Measurements from ENCODE around the gene PTDSS2. TPM values are rescaled to one million over a fixed set of nuclear protein-coding genes. Genes with fewer than 3 reads are reported as not detected.

Gene PTDSS2
- total and polyA plus RNA-seq, 2 of the 13 experiments (the other 11 are each of a cell fraction or from before 2014, with no cell fraction given): 21.7 to 26.4 TPM

- TF ChIP-seq ELF1 (CRISPR knock-in tag; IDR thresholded peaks at IDR 0.05): peak; percentile 77
- TF ChIP-seq ZNF501 (CRISPR knock-in tag; IDR thresholded peaks at IDR 0.05): peak; percentile 76
- no peak for TF ChIP-seq ZNF263 (CRISPR knock-in tag; IDR thresholded peaks at IDR 0.05)
- TF ChIP-seq ZNF550 (CRISPR knock-in tag; IDR thresholded peaks at IDR 0.05; ENCODE audit: borderline replicate concordance): no peak
- no peak for TF ChIP-seq ZNF430 (CRISPR knock-in tag; IDR thresholded peaks at IDR 0.05)
- TF ChIP-seq, protein P1, sequence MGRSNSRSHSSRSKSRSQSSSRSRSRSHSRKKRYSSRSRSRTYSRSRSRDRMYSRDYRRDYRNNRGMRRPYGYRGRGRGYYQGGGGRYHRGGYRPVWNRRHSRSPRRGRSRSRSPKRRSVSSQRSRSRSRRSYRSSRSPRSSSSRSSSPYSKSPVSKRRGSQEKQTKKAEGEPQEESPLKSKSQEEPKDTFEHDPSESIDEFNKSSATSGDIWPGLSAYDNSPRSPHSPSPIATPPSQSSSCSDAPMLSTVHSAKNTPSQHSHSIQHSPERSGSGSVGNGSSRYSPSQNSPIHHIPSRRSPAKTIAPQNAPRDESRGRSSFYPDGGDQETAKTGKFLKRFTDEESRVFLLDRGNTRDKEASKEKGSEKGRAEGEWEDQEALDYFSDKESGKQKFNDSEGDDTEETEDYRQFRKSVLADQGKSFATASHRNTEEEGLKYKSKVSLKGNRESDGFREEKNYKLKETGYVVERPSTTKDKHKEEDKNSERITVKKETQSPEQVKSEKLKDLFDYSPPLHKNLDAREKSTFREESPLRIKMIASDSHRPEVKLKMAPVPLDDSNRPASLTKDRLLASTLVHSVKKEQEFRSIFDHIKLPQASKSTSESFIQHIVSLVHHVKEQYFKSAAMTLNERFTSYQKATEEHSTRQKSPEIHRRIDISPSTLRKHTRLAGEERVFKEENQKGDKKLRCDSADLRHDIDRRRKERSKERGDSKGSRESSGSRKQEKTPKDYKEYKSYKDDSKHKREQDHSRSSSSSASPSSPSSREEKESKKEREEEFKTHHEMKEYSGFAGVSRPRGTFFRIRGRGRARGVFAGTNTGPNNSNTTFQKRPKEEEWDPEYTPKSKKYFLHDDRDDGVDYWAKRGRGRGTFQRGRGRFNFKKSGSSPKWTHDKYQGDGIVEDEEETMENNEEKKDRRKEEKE (IDR thresholded peaks at IDR 0.05): no peak
- TF ChIP-seq NFAT5 (CRISPR knock-in tag; IDR thresholded peaks at IDR 0.05): no peak
- no peak for TF ChIP-seq CBX1 (IDR thresholded peaks at IDR 0.05; ENCODE audit: low read depth)
- no peak for TF ChIP-seq ZNF570 (CRISPR knock-in tag; IDR thresholded peaks at IDR 0.05; ENCODE audit: borderline replicate concordance)
- peak; percentile 58; the same call in 1 of the 2 replicates for TF ChIP-seq AKAP8 (CRISPR knock-in tag; IDR thresholded peaks at IDR 0.05)
- TF ChIP-seq, protein P2, sequence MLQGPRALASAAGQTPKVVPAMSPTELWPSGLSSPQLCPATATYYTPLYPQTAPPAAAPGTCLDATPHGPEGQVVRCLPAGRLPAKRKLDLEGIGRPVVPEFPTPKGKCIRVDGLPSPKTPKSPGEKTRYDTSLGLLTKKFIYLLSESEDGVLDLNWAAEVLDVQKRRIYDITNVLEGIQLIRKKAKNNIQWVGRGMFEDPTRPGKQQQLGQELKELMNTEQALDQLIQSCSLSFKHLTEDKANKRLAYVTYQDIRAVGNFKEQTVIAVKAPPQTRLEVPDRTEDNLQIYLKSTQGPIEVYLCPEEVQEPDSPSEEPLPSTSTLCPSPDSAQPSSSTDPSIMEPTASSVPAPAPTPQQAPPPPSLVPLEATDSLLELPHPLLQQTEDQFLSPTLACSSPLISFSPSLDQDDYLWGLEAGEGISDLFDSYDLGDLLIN (CRISPR knock-in tag; IDR thresholded peaks at IDR 0.05; ENCODE audit: borderline replicate concordance): no peak
- TF ChIP-seq SSRP1 (CRISPR knock-in tag; IDR thresholded peaks at IDR 0.05): no peak
- TF ChIP-seq, protein P3, sequence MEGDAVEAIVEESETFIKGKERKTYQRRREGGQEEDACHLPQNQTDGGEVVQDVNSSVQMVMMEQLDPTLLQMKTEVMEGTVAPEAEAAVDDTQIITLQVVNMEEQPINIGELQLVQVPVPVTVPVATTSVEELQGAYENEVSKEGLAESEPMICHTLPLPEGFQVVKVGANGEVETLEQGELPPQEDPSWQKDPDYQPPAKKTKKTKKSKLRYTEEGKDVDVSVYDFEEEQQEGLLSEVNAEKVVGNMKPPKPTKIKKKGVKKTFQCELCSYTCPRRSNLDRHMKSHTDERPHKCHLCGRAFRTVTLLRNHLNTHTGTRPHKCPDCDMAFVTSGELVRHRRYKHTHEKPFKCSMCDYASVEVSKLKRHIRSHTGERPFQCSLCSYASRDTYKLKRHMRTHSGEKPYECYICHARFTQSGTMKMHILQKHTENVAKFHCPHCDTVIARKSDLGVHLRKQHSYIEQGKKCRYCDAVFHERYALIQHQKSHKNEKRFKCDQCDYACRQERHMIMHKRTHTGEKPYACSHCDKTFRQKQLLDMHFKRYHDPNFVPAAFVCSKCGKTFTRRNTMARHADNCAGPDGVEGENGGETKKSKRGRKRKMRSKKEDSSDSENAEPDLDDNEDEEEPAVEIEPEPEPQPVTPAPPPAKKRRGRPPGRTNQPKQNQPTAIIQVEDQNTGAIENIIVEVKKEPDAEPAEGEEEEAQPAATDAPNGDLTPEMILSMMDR (CRISPR knock-in tag; IDR thresholded peaks at IDR 0.05): 0 out of 2 replicates have a peak, but pooled peaks have one; percentile 26
- no peak for TF ChIP-seq IKZF1 (IDR thresholded peaks at IDR 0.05)
- no peak for TF ChIP-seq MAFG (CRISPR knock-in tag; IDR thresholded peaks at IDR 0.05)
- TF ChIP-seq, protein P4, sequence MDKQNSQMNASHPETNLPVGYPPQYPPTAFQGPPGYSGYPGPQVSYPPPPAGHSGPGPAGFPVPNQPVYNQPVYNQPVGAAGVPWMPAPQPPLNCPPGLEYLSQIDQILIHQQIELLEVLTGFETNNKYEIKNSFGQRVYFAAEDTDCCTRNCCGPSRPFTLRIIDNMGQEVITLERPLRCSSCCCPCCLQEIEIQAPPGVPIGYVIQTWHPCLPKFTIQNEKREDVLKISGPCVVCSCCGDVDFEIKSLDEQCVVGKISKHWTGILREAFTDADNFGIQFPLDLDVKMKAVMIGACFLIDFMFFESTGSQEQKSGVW (CRISPR knock-in tag; IDR thresholded peaks at IDR 0.05; ENCODE audit: borderline replicate concordance): no peak
- no peak; the same call in 1 of the 2 replicates for TF ChIP-seq HCFC1 (IDR thresholded peaks at IDR 0.05; ENCODE audit: low read depth, low read length)
These were observed 87.0 kb downstream of the PTDSS2 start, which contains the start of gene LRRC56 (continued) for GRCh38 chr11:536841-537621.
